GM12878 (cell line): Measurements from ENCODE around the gene RANBP9. TPM values are rescaled to one million over a fixed set of nuclear protein-coding genes. Genes with fewer than 3 reads are reported as not detected.

ENCODE experiments used
- ATAC-seq: fragments of 200-7000 bp; cut with Tn5 transposase; 3 replicates; pipeline ENCODE4 v1.9.1; 2020; ENCODE audit warnings: mild to moderate bottlenecking, moderate library complexity
- BruUV-seq: library from RNA; stranded (reverse); fragments of 400-500 nt; replicated peaks from 2 replicates; lab custom pipeline; 2021; lab: Mats Ljungman, UMichigan
- CTCF ChIA-PET: fragments of 300-600 bp; sonication (Branson Sonifier 250); formaldehyde crosslinking; extraction: SDS; loops from one replicate; lab custom pipeline; 2021; ENCODE audit warnings: inconsistent platforms; lab: Yijun Ruan, JAX
- POLR2A ChIA-PET: fragments of 350-600 bp; formaldehyde crosslinking; extraction: SDS; loops from one replicate; lab custom pipeline; 2021; ENCODE audit warnings: inconsistent platforms; lab: Charles Lee
- RAD21 ChIA-PET: fragments of 300-600 bp; sonication (Branson Sonifier 250); formaldehyde crosslinking; loops from one replicate; lab custom pipeline; 2023; ENCODE audit warnings: antibody characterized with exemption; ENCODE audit not compliant: unreplicated experiment; lab: Charles Lee
- SMC1A ChIA-PET: fragments of 300-600 bp; sonication (Branson Sonifier 250); formaldehyde crosslinking; loops from one replicate; lab custom pipeline; 2023; ENCODE audit not compliant: unreplicated experiment, uncharacterized antibody; lab: Charles Lee
- DNase-seq: peaks from one replicate; pipeline ENCODE4 v3.0.0-alpha.2; 2011; ENCODE audit warnings: low read depth, low spot score
- FAIRE-seq: peaks from 3 replicates; lab custom pipeline; 2011; peaks lifted over from hg19 to GRCh38; lab: Jason Lieb, UNC
- H2AFZ ChIP-seq: 2 replicates; pipeline ENCODE4 v1.6.0; 2011; ENCODE audit warnings: low read depth, low read length, control low read depth; ENCODE audit not compliant: control insufficient read depth
- H3K27ac ChIP-seq: 2 replicates; pipeline ENCODE4 v1.5.1; 2011; ENCODE audit warnings: control low read depth; ENCODE audit not compliant: control insufficient read depth, insufficient read depth
- H3K27me3 ChIP-seq, 2 experiments: replicated peaks in 1 of 2; 2 replicates each; pipeline versions ENCODE4 v1.6.0 to v1.6.1; 2011; ENCODE audit warnings: low read length in 1 of 2; ENCODE audit not compliant: control insufficient read depth in 2 of 2, insufficient read depth in 2 of 2
- H3K36me3 ChIP-seq, 2 experiments: 2 replicates each; pipeline ENCODE4 v1.5.1; 2011; ENCODE audit warnings: low read length in 1 of 2; ENCODE audit not compliant: control insufficient read depth in 2 of 2, insufficient read depth in 2 of 2
- H3K4me1 ChIP-seq: 2 replicates; pipeline ENCODE4 v1.6.1; 2011; ENCODE audit warnings: mild to moderate bottlenecking, low read length, moderate library complexity, mixed read lengths; ENCODE audit not compliant: control insufficient read depth, insufficient read depth
- H3K4me2 ChIP-seq: 2 replicates; pipeline ENCODE4 v1.6.0; 2011; ENCODE audit warnings: control low read depth; ENCODE audit not compliant: control insufficient read depth, insufficient read depth
- H3K4me3 ChIP-seq: fragments of 200-600 bp; sonication (generic); 2 replicates; pipeline ENCODE4 v1.5.1; 2016
- H3K79me2 ChIP-seq: 2 replicates; pipeline ENCODE4 v1.6.0; 2011; ENCODE audit warnings: low read length; ENCODE audit not compliant: control insufficient read depth, insufficient read depth
- H3K9ac ChIP-seq: 2 replicates; pipeline ENCODE4 v1.8.0; 2011; ENCODE audit warnings: low read length, control low read depth, mixed read lengths; ENCODE audit not compliant: control insufficient read depth, insufficient read depth
- H3K9me3 ChIP-seq: replicated peaks from 3 replicates; pipeline ENCODE4 v1.5.1; 2011; ENCODE audit warnings: mild to moderate bottlenecking, low read length; ENCODE audit not compliant: control insufficient read depth, insufficient read depth
- H4K20me1 ChIP-seq: 2 replicates; pipeline ENCODE4 v1.6.0; 2011; ENCODE audit not compliant: control insufficient read depth, insufficient read depth
- ATF3 ChIP-seq: IDR thresholded peaks from 2 replicates; pipeline ENCODE4 v1.6.1; 2011; ENCODE audit warnings: low read depth, mild to moderate bottlenecking, low read length, moderate library complexity, borderline replicate concordance; ENCODE audit errors: extremely low read depth
- BCLAF1 ChIP-seq: fragments of 450-650 bp; IDR thresholded peaks from 2 replicates; pipeline ENCODE4 v1.6.1; 2017; ENCODE audit warnings: antibody characterized with exemption, mild to moderate bottlenecking, moderate library complexity
- CREB1 ChIP-seq: IDR thresholded peaks from 2 replicates; pipeline ENCODE4 v1.6.1; 2012; ENCODE audit warnings: low read depth, mild to moderate bottlenecking, inconsistent platforms
- GABPA ChIP-seq: IDR thresholded peaks from 2 replicates; pipeline ENCODE4 v1.6.1; 2014; ENCODE audit warnings: antibody characterized with exemption, low read depth, mild to moderate bottlenecking, inconsistent platforms
- MAX ChIP-seq: IDR thresholded peaks from 2 replicates; pipeline ENCODE4 v1.6.1; 2012; ENCODE audit warnings: low read depth, low read length, improper control_type of control experiment
- MEF2A ChIP-seq: IDR thresholded peaks from 2 replicates; pipeline ENCODE4 v1.6.1; 2011; ENCODE audit warnings: low read depth, mild to moderate bottlenecking, low read length, moderate library complexity; ENCODE audit not compliant: insufficient read depth
- SIX5 ChIP-seq: IDR thresholded peaks from 2 replicates; pipeline ENCODE4 v1.6.1; 2011; ENCODE audit warnings: mild to moderate bottlenecking, low read depth, low read length, moderate library complexity; ENCODE audit not compliant: severe bottlenecking
- TARDBP ChIP-seq: IDR thresholded peaks from 2 replicates; pipeline ENCODE4 v1.6.1; 2016; ENCODE audit warnings: borderline replicate concordance
- ZBTB4 ChIP-seq: fragments of 450-650 bp; formaldehyde crosslinking; IDR thresholded peaks from 2 replicates; pipeline ENCODE4 v1.4.0; 2022; ENCODE audit warnings: mild to moderate bottlenecking, moderate library complexity
- WGBS: methylation state at CpG from one replicate; pipeline ENCODE4 v1.1.6; 2016; ENCODE audit warnings: low lambda C conversion rate; ENCODE audit not compliant: insufficient replicate concordance, insufficient coverage; ENCODE audit errors: missing lambda C conversion rate; 5-methylcytosine and 5-hydroxymethylcytosine counted together
- in situ Hi-C: fragments of 300-500 bp; cut with MboI; formaldehyde crosslinking; loops from 9 replicates; pipeline ENCODE4 v1.14.3; 2018; ENCODE audit warnings: mixed read lengths
- intact Hi-C: fragments of 100-400 bp; cut with micrococcal nuclease; formaldehyde crosslinking; loops from one replicate; pipeline ENCODE4 v1.14.2; 2022; ENCODE audit not compliant: unreplicated experiment
- polyA plus RNA-seq, 11 experiments: library from polyadenylated mRNA; depleted of rRNA in 4 of 11; unstranded in 6 of 11; stranded (reverse) in 5 of 11; fragments of >200 nt; fragmentation: Nextera tagmentation in 4 of 11; fragmentation: Illumina TruSeq in 1 of 11; extraction: Ambion mirVana in 4 of 11; extraction: Trizol in 1 of 11; gene quantifications; 1 replicate in 1 of 11; 2 replicates in 10 of 11; pipeline versions ENCODE4 v1.2.1 to v1.2.3, GENCODE V29; 2011 to 2016; ENCODE audit warnings: inconsistent platforms in 2 of 11, missing spikeins in 2 of 11, low read depth in 1 of 11
- total RNA-seq, 4 experiments: library from RNA; depleted of rRNA in 3 of 4; stranded (reverse); fragments of >200 nt in 3 of 4; fragmentation: Illumina TruSeq in 1 of 4; extraction: Trizol in 1 of 4; gene quantifications; 2 replicates each; pipeline versions ENCODE4 v1.2.1 to v1.2.3, GENCODE V29; 2013 to 2021

Gene RANBP9
- total and polyA plus RNA-seq, 10 of the 15 experiments (the other 5 are each of a cell fraction or from before 2014, with no cell fraction given), result 3.7 to 43.1 (median 16.2) TPM

GRCh38 chr6:13633343-13633742 is 78.3 kb downstream of the RANBP9 start (continued):
- TF ChIP-seq ZBTB4 (CRISPR knock-in tag), result no peak

GRCh38 chr6:13630499-13630898 is 81.1 kb downstream of the RANBP9 start:
- Histone ChIP-seq H3K27ac (no peak overlapping the region), H3K79me2 (no peaks in the 10 kb centered on the region), H3K9ac (no peak overlapping the region), H3K9me3 (no peaks in the 10 kb centered on the region), H3K36me3 (peaks cover 0 to 26% of the 10 kb centered on the region in 2 experiments; a peak in 3 of 4 replicates), H3K27me3 (no peaks in the 10 kb centered on the region), H3K4me3 (no peak overlapping the region), H3K4me1 (no peaks in the 10 kb centered on the region), H2AFZ (no peak overlapping the region), H3K4me2 (no peak overlapping the region), H4K20me1 (no peaks in the 10 kb centered on the region)
- RAD21 ChIA-PET, result no interaction called here
- no peak for FAIRE-seq
- TF ChIP-seq MEF2A, result no peak
- no peak for TF ChIP-seq MAX
- no peak for TF ChIP-seq CREB1
- TF ChIP-seq ATF3, result no peak
- no peak for TF ChIP-seq BCLAF1
- no peak for TF ChIP-seq SIX5
- no peak for TF ChIP-seq TARDBP
- no peak for TF ChIP-seq GABPA
- intact Hi-C loops (no loop called here), in situ Hi-C loops (no loop called here)
- no TSS peak for BruUV-seq
- SMC1A ChIA-PET, result interaction anchor here (1.2 to 1.5 kb wide), 5 partner anchors 15 to 40 kb away, joined by 3 to 4 read pairs (median 4); partner anchors contain the start of gene NOL7
- POLR2A ChIA-PET, result no interaction called here
- no peak for ATAC-seq
- 100% methylated on average over 1 of the region's 1 CpG for WGBS
- DNase-seq, result no peak
- CTCF ChIA-PET, result interaction anchor here (0.6 to 1.4 kb wide), 5 partner anchors 9 to 176 kb away, joined by 3 to 4 read pairs (median 3); no protein-coding TSS in a partner anchor
